Measurements from ENCODE around the gene PLD4. TPM values are rescaled to one million over a fixed set of nuclear protein-coding genes. Genes with fewer than 3 reads are reported as not detected.

The PLD4 gene
- total and polyA plus RNA-seq, 2 of the 8 experiments (the other 6 are each of a cell fraction or from before 2014, with no cell fraction given), result 0.05 TPM; not detected in 1

GRCh38 chr14:104941508-104942365, 17.1 kb downstream of the PLD4 start:
- peaks cover 0 to 30% (median 13%) of the 10 kb centered on the region in 4 experiments; a peak in 6 of 7 replicates for H3K27me3 ChIP-seq (replicated peaks in 1 of 4; ENCODE audit: control insufficient read depth in 3 of 4, extremely low read depth in 1 of 4, insufficient read depth in 3 of 4, low read length in 3 of 4)
- H4K91ac ChIP-seq (replicated peaks; ENCODE audit: insufficient read length, low read length), result no peak overlapping the region
- H2BK120ac ChIP-seq (replicated peaks; ENCODE audit: low read depth, low read length), result no peak overlapping the region
- no peak overlapping the region for H3K4ac ChIP-seq (replicated peaks; ENCODE audit: insufficient read length, low read depth, low read length)
- no peak overlapping the region for H2BK20ac ChIP-seq (ENCODE audit: low read length)
- DNase-seq (ENCODE audit: low read depth in 1 of 2, low spot score in 2 of 2) (no peak), FAIRE-seq (no peak)
- H4K8ac ChIP-seq (ENCODE audit: extremely low read depth, insufficient read depth, low read length), result no peak overlapping the region
- H3K14ac ChIP-seq (ENCODE audit: insufficient read length), result no peak overlapping the region
- H3K23me2 ChIP-seq (ENCODE audit: low read depth, low read length), result no peaks in the 10 kb centered on the region
- peaks cover 0 to 42% of the 10 kb centered on the region in 2 experiments; a peak in 1 of 4 replicates for H3K9me3 ChIP-seq (ENCODE audit: insufficient read depth in 2 of 2, low read depth in 1 of 2, low read length in 1 of 2)
- no peak overlapping the region for H3K9ac ChIP-seq (replicated peaks in 1 of 4; ENCODE audit: extremely low read depth in 1 of 4, low read depth in 3 of 4, low read length in 3 of 4)
- H3K27ac ChIP-seq (ENCODE audit: low read depth, low read length), result no peak overlapping the region
- ChIA-PET CTCF (ENCODE audit: partially characterized antibody) (interaction anchor here (1.1 to 2.7 kb wide), 7 partner anchors 14 to 318 kb away, joined by 3 to 9 read pairs (median 5); no protein-coding TSS in a partner anchor), POLR2A (ENCODE audit: partially characterized antibody) (no interaction called here)
- no peak overlapping the region for H3K4me2 ChIP-seq (ENCODE audit: insufficient read depth in 1 of 2, low read depth in 2 of 2, low read length in 2 of 2)
- no peak overlapping the region for H2AFZ ChIP-seq (ENCODE audit: low read length)
- no peak overlapping the region for H4K5ac ChIP-seq (ENCODE audit: insufficient read length, low read depth, low read length)
- H2BK15ac ChIP-seq (ENCODE audit: low read length), result no peak overlapping the region
- H3K79me1 ChIP-seq (ENCODE audit: low read depth, low read length), result no peaks in the 10 kb centered on the region
- no peak overlapping the region for H2BK5ac ChIP-seq (ENCODE audit: low read depth, low read length)
- H3K4me1 ChIP-seq (replicated peaks in 1 of 4; ENCODE audit: control insufficient read depth in 3 of 4, insufficient read depth in 4 of 4, low read length in 3 of 4), result no peaks in the 10 kb centered on the region
- TF ChIP-seq RXRA (IDR thresholded peaks at IDR 0.05; ENCODE audit: insufficient read depth, low read depth, low read length), result no peak
- no peak for TF ChIP-seq CHD2 (IDR thresholded peaks at IDR 0.05; ENCODE audit: low read length)
- no peak for TF ChIP-seq RNF2 (IDR thresholded peaks at IDR 0.05; ENCODE audit: borderline replicate concordance, low read depth, low read length, missing control alignments, poor library complexity, severe bottlenecking)
- no peak for TF ChIP-seq SP2 (IDR thresholded peaks at IDR 0.05; ENCODE audit: low read length)
- no peak for TF ChIP-seq ASH2L (IDR thresholded peaks at IDR 0.05; ENCODE audit: low read length)
- no peak overlapping the region for H3K23ac ChIP-seq (ENCODE audit: insufficient read length)
- no peak overlapping the region for H3K56ac ChIP-seq (replicated peaks; ENCODE audit: insufficient read length, low read depth, low read length)
- no peak overlapping the region for H3K18ac ChIP-seq (ENCODE audit: extremely low read depth, low read length)
- H2BK12ac ChIP-seq (ENCODE audit: low read depth, low read length), result no peak overlapping the region
- 90% methylated on average over 25 of the region's 26 CpGs; no CpG with 5 or more reads in 1 of the 2 experiments for WGBS, 2 experiments (ENCODE audit: extremely low coverage in 1 of 2, insufficient coverage in 1 of 2, insufficient read length in 1 of 2, insufficient replicate concordance in 2 of 2, low coverage in 1 of 2, low lambda C conversion rate in 2 of 2, missing lambda C conversion rate in 1 of 2)
- no peak overlapping the region for H2AK5ac ChIP-seq (ENCODE audit: low read depth, low read length)
- H3K36me3 ChIP-seq (ENCODE audit: control insufficient read depth in 2 of 4, insufficient read depth in 4 of 4, low read length in 3 of 4), result no peaks in the 10 kb centered on the region
- no peak overlapping the region for H3K4me3 ChIP-seq (ENCODE audit: extremely low read depth in 1 of 4, insufficient read depth in 2 of 4, low read depth in 3 of 4, low read length in 4 of 4)
- no peaks in the 10 kb centered on the region for H4K20me1 ChIP-seq (replicated peaks in 1 of 2; ENCODE audit: control insufficient read depth in 1 of 2, insufficient read depth in 2 of 2, low read length in 2 of 2)
- H3K79me2 ChIP-seq (ENCODE audit: control insufficient read depth in 1 of 2, insufficient read depth in 2 of 2, low read length in 2 of 2), result no peaks in the 10 kb centered on the region

Data from H1 (cell line).